ENCODE data around the gene SHISA7. TPM values are rescaled to one million over a fixed set of nuclear protein-coding genes. Genes with fewer than 3 reads are reported as not detected.
"Not testable (repeated sequence)": the region's sequence is repeated elsewhere in the genome, so short reads cannot be mapped to it uniquely, and the experiment has no call there.

The SHISA7 gene
- total RNA-seq, 1 donor from 2014 or later: not detected

DNA sequence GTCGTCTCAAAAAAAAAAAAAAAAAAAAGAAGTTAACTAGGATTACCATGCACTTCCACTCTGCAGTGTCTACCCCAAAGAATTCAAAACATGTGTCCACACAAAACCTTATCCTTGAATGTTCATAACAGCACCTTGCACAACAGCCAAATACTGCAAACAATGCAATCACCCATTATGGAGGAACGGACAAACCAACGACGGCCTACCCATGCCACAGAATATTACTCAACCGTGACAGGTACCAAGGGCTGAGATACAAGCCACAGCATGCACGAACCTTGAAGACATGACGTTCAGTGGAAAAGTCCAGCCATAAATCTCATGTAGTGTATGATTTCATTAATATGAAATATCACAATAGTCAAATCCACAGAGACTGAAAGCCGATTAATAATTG is 3.0 kb upstream of the SHISA7 start:
- peak; percentile 76 for ATAC-seq

DNA sequence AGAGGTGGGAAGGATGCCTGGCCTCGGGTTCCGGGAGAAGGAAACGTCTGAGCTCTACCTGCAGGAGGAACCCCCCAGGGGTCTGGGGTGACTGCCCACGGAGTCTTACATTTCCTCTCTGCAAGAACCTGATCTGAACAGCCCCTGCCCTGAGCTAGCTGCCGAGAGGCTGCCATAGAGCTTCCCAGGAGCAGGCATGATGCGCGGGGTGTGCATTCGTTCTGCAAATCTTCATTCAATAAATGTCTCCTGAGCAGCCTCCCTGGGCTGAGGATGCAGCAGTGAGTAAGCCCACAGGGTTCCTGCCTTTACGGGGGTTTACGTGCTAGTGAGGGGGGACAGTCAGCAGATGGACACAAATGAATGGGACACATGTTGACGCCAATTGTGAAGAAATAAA is 1.5 kb upstream of the SHISA7 start:
- ATAC-seq: no peak

DNA sequence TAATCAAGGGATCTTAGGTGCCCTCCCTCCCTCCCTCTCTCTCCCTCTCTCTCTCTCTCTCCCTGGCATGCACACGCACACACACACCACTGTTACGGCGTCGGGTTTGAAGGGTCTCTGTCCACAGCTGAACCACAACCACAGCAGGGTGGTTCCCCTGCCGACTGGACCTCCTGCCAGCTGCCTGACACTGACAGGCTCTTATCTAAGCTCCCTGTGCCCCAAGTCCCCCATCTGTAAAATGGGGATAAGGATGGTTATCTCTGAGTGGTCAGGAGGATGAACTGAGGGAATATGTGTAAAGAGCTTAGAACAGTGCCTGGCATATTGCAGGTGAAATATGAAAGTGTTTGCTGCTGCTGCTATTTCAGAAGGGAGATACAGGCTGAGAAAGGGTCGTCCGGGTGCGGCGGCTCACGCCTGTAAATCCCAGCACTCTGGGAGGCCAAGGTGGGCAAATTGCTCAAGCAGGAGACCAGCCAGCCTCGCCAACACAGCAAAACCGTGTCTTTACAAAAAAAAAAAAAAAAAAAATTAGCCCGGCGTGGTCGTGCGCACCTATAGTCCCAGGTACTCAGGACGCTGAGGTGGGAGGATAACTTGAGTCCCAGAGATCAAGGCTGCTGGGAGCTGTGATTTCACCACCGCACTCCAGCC is 852 bp upstream of the SHISA7 start:
- ATAC-seq: no peak

DNA sequence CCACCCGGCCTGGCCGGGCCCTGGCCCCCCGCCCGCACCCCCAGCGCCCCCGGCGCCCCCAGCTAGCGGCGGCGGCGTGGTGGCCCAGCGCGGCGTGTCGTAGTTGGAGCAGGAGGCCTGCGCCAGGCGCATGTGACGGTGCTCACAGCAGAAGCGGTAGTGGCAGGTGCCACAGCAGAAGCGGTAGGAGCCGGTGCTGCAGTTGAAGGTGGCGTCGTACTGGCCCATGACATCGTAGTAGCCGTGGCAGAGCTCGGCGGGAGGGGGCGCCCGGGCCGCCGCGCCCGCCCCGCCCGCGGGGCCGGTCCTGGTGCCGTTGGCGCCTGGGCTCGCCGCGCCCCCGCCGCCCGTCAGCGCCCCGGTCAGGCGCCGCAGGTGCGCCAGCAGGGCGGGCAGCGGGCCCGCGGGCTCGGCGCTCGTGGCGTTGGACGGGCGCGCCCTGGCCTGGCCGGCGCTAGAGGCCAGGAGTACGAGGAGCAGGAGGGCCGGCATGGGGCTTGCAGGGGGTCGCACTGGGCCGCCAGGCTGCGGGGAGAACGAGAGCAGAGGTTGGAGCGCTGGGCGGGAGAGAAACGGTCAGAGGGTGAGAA is 633 bp downstream of the SHISA7 start:
- ATAC-seq: peak; percentile 10

GRCh38 chr19:55441692-55442321 is 1.3 kb downstream of the SHISA7 start:
- ATAC-seq: no peak

- no peak for ATAC-seq
Observed at GRCh38 chr19:55441319-55441691, 1.8 kb downstream of the SHISA7 start.

DNA sequence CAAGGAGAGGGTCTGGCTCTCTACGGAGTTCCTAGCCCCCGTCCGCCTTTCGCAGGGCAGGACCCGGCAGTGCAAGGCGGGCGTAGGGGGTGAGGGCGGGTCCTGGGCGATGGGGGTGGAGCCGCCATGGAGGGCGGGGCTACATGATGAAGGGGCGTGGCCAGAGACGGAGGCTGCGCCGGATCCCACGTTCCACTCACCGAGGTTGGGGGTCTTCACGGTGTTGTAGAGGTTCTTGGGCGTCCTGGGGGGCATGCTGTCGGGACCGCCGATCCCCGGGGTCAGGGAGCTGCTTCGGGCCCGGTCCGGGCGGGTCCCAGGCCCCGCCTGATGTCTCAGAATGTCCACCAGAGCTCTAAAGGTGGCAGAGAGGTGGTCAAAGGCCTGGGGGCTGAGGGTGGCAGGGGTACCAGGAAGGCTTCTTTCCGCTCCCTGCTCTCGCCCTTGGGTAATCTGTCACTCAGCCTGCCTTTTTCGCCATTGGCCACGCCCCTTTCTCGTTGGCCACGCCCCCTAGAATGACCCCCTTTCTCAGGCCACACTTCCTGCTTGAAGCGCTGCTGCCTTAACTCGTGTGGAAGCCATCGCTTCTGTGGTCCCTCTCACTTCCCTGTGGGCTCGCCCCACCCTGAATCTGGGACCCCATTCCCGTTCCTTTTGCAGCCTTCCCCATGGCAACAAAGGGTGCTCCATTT is 2.5 kb downstream of the SHISA7 start:
- ATAC-seq: no peak

DNA sequence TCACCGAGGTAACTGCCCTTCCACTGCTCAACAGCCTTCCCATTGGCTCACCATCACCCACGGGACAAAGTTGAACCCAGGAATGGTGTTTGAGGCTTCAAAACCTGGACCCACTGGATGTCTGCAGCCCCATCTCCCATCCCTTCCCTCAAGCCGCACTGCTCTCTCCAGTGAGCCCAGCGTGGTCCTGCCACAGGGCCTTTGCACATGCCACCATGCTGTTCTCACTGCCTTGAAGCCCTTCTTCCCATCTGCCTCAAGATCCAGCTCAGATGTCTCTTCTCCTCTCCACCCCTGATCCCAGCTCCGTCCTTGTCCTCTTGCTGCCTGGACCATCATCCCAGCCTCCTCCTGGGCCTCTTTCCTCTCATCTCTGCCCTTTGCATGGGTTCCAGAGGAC is 4.0 kb downstream of the SHISA7 start:
- ATAC-seq: no peak

DNA sequence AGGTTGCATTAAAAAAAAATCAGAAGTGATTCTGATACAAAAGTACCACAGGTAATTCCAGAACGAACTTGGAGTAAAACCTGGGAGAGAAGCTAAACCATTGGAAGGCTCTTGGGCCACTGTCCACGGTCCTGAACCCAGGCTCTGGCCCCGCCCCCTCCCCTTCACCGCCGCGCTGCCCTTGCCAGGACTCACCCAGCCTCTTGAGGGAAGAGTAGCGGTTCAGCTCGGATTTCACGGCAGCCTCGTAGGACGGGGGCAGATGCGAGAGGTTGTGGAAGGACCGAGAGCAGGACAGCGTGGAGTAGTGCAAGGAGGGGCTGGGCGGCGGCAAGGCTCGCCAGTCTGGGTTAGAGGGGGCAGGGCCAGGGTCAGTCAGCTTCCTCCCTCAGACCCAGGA is 5.7 kb downstream of the SHISA7 start:
- peak; percentile 58 for ATAC-seq

- ATAC-seq: no peak
Observed at GRCh38 chr19:55436847-55437246, 6.3 kb downstream of the SHISA7 start.

GRCh38 chr19:55435020-55435419 is 8.1 kb downstream of the SHISA7 start:
- no peak for ATAC-seq

GRCh38 chr19:55434356-55434919 is 8.7 kb downstream of the SHISA7 start:
- ATAC-seq: no peak

- ATAC-seq: peak; percentile 6
Observed at GRCh38 chr19:55433292-55433691, 9.8 kb downstream of the SHISA7 start.

GRCh38 chr19:55432241-55432959 is 10.7 kb downstream of the SHISA7 start:
- ATAC-seq: no peak

- no peak for ATAC-seq
Observed at GRCh38 chr19:55431183-55431582, 11.9 kb downstream of the SHISA7 start.

- no peak for ATAC-seq
Observed at GRCh38 chr19:55426042-55426441, 17.1 kb downstream of the SHISA7 start.

DNA sequence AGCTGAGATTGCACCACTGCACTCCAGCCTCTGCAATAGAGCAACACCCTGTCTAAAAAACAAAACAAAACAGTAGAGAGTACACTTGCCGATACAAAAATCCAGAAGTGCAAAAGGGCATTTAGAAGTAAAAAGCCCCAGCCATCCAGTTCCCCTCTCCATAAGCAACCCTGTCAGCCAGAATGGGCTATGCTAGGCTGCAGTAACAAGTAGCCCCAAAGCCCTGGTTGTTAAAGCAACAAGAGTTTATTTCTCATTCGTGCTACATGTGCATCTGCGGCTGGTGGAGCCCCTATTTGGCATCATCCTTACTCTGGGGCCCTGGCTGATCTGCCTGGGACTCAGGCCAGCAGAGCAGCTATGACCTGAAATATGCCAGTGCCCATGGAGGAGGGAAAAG is 18.6 kb downstream of the SHISA7 start:
- ATAC-seq: no peak

GRCh38 chr19:55423225-55424005 is 19.7 kb downstream of the SHISA7 start:
- ATAC-seq: peak; percentile 46

DNA sequence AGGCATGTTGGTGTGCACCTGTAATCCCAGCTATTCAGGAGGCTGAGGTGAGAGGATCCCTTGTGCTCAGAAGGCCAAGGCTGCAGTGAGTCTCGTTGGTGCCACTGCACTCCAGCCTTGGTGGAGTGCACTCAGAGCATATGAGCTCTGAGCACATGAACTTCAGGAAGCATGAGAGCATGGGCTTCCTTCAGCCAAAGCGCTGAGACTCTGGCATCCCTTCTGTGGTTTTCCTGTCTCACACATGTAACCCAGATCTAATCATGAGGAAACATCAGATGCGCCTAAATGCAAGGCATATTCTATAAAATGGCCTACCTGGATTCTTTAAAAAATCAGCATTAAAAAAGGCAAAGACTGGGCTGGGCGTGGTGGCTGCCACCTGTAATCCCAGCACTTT is 21.8 kb downstream of the SHISA7 start:
- ATAC-seq: not testable (repeated sequence)

GRCh38 chr19:55419624-55420236 is 23.4 kb downstream of the SHISA7 start:
- ATAC-seq: no peak

GRCh38 chr19:55419103-55419502 is 24.0 kb downstream of the SHISA7 start:
- no peak for ATAC-seq

Data from esophagus mucosa (tissue), 1 donor.